ENCODE results near the gene SEC14L6.
"Not testable (repeated sequence)": the region's sequence is repeated elsewhere in the genome, so short reads cannot be mapped to it uniquely, and the experiment has no call there.

The SEC14L6 gene

DNA sequence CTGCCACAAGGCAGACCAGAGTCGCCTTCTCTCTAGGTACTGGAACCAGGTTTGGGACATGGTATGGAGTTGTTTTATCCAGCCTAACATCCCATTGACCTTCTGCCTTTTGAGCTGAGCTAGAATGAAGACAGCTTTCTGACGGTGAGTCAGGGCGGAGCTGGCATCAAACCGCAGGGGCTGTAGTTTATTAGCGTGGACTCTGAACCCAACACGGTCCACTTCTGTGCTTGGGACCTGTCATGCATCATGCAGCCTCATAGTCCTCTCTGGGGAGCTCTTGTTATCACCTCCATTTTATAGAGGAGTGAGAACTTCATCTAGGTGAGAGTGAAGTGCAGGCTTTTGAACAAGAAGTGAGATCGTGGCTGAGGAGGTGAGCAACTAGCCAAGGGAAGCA, 19.6 kb upstream of the SEC14L6 start:
- ATAC-seq, result no peak

DNA sequence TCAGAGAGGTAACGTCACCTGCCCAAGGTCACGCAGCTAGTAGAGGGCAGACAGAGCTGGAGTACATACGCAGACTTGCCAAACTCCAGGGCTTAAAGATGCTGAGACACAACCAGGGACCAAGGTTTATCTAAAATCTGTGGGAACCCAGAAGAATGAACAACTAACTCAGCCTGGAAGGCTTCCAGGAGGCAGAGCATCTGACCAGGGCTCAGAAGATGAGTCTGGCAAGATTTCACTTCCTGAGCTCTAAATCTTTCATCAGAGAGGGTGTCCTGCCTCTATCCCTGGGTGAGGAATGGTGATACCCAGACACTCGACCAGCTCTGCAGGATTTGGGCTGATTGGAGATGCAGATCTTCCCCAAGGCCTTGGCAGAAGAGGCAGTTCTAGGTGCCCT, 18.8 kb upstream of the SEC14L6 start:
- no peak for ATAC-seq

DNA sequence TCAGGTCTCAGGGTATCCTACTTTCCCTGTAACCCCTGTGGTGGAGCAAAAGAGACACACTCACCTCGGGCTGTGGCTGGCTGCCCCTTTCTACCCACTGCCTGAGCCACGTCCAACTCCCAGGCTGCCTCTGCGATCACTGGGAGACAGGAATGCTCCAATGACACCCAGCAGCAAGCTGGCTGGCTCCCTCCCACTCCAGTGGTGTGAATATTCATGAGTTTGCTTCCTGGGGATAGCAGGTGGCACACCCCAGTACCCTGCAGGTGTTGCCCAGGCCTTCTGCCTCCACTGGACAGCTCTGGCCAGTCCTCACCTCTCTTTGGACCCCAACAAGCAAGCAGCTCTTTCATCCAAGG, 18.2 kb upstream of the SEC14L6 start:
- no peak for ATAC-seq

DNA sequence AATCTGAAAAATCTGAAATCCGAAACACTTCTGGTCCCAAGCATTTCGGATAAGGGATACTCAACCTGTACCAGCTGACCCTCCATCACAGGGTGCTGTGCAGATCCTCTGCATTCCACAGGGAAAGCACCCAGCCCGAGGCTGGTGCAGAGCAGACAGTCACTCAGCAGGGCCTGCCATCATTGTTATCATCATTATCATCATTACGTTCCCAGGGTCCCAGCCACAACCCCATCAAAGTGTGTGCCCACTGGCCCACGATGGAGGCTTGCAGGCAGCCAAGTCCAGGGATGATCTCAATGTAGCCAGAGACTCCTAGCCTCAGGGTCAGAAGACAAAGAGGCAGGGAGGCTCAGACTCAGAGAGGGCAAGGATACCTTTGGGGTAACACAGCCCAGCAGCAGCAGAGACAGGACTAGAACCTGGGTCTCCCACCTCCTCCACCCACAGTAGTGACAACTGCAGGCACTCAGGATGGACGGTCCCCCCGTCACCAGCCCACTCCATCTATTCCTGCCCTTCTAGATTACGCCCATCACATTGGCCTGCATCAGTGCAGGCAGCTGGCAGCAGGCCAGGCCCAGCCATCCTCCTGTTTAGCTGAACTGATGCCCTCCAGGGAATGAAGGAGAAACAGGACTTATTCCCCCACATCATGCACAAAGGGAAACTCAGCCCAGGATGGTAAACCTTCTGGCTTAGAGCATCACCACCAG, 17.7 kb upstream of the SEC14L6 start:
- no peak for ATAC-seq

DNA sequence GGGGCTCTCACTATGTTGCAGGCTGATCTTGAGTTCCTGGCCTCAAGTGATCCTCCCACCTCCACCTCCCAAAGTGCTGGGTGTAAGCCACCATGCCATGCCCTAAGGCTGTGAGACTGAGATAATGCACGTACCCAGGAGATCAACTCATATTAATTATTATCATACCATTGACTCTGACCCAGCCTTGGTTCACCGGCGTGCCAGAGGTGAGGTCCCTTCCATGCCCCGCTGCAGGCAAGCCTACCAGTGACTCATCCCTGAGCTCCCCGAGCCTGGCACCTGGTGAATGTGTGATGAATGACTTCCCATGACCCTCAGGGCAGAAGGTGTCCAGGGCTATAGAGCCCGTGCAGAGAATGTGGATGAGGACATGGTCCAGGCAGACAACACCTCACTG, 15.8 kb upstream of the SEC14L6 start:
- ATAC-seq, result no peak

DNA sequence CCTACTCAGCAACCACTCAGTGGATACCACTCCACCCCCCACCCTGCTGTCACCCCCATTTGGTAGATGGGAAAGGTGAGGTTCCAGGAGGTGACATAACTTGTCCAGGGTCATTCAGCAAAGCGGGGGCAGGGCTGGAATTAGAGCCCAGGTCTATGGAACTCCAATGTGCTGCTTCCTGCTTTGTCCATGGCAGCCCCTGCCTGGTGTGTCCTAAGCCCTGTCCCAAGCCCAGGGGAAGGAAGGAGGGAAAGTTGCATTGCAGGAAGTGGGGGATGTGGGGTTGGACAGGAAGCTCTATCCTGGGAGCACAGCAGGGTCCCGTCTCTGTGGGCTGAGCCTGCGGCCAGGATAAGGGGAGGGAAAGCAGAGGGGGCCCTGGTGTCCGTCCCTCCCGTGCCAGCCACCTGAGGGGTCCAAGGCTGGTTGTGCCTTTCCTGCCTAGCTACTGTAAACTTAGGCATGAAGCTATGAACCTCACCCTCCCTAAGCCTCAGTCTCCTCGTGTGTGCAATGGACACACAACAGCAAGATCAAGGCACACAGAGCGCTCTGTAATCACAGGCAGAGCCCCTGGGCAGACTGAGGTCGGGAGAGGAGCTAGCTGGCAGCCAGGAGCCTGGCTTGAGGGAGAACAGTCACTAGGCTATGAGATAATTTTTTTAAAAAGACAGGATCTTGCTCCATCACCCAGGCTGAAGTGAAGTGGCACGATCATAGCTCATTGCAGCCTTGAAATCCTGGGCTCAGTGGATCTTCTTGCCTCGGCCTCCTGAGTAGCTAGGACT, 15.1 kb upstream of the SEC14L6 start:
- no peak for ATAC-seq

DNA sequence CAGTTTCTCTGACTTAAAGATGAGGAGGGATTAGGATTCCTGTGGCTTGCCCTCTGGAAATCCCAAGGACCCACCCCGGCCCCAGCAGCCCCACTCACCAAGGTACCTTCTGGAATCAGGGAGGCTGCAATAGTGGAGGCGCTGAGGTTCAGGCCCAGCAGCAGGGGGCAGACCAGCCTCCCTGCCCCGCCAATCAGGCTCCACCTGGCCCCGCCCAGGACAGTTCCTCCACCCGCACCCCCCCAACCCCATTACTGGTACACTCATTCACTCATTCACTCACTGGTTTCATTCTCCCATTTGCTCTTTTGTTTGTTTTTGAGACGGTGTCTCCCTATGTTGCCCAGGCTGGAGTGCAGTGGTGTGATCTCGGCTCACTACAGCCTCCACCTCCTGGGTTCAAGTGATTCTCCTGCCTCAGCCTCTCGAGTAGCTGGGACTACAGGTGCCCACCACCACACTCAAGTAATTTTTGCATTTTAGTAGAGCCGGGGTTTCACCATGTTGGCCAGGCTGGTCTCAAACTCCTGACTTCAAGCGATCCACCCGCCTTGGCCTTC, 14.2 kb upstream of the SEC14L6 start:
- ATAC-seq, result not testable (repeated sequence)

DNA sequence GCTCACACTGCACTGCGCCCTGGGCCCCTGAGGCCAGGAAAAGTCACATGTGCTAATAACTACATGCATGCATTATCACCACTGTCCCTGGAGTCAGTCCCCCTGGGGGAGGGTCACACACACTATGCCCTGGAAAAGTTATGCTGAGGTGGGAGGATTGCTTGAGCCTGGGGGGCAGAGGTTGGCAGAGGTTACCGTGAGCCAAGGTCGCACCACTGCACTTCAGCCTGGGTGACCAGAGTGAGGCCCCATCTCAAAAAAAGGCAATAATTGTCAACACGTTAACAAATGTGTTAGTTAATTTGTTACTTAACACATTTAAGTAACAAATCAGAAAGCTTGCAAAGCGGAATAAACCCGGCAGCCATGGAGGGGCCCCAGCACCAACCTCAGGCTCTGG, 13.3 kb upstream of the SEC14L6 start:
- ATAC-seq, result no peak

DNA sequence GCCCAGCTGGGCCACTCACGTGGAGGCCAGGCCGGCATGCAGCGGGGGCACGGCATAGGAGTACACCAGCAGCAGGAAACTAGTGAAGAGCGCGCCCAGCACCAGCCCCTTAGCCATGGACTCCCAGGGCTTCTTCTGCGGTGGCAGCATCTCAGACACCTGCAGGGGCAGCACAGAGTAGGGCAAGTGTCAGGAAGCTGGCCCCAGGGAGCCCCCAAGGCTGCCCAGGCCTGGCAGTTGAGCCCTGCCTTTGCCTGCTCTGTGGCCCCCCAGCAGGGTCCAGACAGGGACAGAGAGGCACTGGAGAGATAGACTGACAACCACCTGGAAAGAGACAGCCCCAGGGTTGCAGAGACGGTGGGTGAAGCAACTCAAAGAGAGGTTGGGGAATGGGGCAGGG, 10.7 kb upstream of the SEC14L6 start:
- no peak for ATAC-seq

DNA sequence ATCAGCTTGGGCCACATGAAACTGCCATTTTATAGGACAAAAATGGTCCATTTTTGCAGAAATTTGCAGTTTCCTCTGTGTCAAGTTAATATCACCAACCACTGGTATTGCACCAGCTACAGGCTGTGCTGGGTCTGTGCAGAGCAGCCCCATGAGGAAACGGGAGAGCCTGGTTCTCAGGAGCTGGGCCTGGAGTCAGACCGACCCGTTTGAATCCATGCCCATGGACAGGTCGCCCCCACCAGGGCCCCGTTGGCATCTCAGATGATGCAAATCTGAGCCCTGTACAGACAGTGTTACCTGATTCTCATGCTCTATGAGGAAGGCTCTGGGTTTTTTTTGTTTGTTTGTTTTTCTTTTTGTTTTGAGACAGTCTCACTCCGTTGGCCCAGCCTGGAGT, 9.8 kb upstream of the SEC14L6 start:
- ATAC-seq, result no peak

DNA sequence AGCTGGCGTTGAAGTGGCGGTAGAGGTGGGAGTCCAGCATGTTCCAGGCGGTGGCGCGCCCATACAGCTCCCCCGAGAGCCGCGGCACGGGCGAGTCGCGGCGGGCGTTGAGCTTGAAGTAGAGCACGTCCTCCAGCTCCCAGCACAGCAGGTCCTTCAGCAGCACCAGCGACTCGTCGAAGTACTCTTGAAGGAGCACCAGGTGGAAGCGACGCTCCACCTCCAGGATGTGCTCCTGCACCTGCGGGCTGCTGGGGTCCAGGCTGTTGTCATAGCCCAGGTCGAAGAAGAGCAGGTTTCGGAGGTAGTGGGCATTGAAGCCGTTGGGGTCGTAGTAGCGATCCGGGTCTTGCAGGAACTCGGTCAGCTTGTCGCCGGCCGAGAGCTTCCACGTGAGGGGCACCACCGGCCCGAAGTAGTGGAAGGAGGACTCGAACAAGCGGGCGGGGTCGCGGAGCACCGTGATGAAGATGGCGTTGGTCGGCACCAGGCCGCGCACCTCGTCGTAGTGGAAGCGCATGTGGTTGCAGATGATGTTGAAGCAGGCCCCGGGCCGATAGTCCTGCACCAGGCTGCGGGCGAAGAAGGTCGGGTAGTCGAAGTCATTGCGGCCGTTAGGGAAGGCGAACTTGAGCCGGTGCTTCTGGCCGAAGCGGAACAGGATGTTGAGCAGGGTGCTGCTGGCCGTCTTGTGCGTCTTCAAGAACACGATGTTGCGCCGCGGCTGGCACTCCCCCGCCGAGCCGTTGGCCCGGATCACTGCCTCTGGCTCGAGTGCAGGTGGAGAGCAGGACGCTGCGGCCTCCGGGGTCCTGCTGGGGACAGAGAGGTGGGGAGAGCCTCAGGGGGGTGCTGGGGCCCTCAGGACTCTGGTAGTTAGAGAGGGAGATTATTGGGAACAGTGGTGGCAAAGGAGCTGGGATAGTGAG, 9.0 kb upstream of the SEC14L6 start:
- ATAC-seq, result no peak

DNA sequence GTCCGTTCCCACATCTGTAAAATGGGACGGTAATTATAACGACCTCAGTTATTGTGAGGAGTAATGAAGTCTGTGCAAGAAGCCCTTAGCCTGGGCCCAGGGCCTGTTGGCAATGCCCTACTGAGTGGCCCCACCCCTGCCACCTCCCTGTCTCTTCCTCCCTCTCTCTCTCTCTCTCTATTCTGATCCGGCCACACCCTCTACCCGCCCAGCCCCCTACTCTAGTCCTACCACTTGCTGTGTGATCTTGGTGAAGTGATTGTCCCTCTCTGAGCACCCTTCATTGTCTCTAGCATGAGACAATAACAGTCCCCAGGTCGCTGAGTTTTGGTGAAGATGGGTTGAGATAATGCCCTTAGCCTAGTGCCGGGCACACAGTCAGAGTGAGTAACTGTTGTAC, 7.4 kb upstream of the SEC14L6 start:
- no peak for ATAC-seq

DNA sequence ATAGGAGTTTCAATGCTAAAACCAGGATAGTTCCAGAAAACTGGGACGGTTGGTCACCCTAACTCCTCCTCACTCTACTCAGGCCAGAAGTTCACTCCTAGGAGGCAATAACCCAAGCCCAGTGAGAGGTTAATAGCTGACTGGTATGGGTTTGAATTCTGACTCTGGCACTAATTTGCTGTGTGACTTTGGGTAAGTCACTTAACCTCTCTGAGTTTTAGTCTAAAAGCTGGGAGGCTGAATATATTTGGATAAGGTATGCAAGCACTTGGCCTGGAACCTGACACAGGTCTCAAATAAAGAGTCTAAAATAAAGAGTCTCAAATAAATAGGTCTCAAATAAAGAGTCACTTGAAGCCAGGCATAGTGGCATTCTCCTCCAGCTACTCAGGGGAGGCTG, 6.2 kb upstream of the SEC14L6 start:
- ATAC-seq, result no peak

DNA sequence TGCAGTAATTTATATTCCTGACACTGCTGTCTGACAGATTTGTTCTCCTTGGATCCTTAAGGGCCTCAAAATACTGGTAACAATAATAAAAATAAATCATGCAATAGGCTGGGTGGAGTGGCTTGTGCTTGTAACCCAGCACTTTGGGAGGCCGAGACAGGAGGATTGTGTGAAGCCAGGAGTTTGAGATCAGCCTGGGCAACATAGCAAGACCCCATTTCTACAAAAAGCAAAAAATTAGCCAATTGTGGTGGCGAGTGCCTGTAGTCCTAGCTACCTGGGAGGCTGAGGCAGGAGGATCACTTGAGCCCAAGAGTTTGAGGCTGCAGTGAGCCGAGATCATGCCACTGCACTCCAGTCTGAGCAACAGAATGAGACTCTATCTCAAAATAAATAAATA, 5.3 kb upstream of the SEC14L6 start:
- not testable (repeated sequence) for ATAC-seq

DNA sequence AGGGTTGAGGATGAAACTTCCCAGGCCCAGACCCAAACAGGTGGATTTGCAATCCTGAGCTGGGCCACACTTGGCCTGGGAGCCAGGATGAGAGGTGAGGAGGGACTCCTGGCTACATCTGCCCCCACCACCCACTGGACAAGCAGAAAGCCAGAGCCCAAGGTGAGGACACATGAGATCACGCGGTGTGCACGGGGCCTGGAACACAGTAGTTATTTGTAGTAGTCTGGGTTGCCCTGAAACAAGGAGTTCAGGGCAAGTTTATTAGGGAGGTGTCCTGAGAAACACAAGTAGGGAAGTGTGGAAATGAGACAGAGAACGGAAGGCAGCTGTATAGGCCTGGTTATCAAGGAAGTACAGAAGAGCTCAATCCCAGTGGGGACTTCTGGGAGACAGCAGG, 647 bp upstream of the SEC14L6 start:
- no peak for ATAC-seq

DNA sequence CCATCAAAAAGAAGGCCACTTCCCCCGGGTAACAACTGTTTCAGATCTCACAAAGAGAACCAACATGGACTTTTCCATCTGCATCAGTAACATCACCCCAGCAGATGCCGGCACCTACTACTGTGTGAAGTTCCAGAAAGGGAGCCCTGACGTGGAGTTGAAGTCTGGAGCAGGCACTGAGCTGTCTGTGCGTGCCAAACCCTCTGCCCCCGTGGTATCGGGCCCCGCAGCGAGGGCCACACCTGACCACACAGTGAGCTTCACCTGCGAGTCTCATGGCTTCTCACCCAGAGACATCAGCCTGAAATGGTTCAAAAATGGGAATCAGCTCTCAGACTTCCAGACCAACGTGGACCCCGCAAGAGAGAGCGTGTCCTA, 3.7 kb downstream of the SEC14L6 start:
- ATAC-seq, result no peak

DNA sequence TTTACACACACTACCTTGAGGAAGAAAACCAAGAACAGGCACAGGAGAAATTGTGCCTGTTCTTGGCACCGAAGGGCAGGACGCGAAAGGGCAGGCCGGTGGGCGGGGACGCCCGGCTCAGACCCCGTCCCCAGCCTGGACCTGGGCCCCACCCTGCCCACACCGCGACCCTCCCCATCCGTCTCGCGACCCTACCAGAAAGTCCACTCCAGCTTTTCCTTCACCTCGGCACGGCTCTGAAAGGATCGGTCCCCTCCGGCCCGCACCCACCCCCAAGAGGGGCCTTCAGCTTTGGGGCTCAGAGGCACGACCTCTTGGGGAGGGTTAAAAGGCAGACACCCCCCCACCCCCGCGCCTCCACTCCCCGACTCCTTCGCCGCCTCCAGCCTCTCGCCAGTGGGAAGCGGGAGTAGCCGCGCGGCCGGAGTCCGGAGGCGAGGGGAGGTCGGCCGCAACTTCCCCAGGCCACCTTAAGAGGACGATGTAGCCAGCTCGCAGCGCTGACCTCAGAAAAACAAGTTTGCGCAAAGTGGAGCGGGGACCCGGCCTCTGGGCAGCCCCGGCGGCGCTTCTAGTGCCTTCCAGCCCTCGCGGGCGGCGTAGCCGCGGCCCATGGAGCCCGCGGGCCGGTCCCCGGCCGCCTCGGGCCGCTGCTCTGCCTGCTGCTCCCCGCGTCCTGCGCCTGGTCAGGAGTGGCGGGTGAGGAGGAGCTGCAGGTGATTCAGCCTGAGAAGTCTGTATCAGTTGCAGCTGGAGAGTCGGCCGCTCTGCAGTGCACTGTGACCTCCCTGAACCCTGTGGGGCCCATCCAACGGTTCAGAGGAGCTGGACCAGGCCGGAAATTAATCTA, 4.4 kb downstream of the SEC14L6 start:
- ATAC-seq, result no peak

DNA sequence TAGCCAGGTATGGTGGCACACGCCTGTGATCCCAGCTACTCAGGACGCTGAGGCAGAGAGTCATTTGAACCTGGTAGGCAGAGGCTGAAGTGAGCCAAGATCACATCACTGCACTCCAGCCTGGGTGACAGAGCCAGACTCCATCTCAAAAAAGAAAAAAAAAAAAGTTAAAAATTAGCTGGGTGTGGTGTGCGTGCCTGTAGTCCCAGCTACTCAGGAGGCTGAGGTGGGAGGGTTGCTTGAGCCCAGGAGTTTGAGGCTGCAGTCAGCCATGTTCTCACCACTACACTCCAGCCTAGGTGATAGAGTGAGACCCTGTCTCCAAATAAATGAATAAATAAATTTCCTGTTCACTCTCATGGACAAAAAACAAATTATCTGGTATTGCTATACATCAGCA, 5.0 kb downstream of the SEC14L6 start:
- not testable (repeated sequence) for ATAC-seq

DNA sequence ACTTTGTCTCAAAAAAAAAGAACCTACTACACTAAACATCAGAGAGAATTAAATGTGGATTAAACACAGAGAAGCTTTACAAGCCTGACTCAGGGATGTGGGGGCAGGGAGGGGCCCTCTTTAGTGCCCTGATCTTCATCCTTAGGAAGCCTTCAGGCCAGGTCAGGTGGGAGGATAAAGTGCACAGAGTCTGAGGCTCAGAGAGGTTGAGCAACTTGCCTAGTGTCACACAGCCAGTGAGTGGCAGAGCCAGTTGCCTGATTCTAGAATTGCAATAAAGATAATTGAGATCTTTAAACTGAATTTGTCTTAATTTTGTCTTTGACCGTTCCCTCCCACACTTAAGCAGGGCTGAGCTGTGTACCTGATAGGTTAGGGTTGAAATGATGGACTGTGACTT, 7.2 kb downstream of the SEC14L6 start:
- ATAC-seq, result no peak

DNA sequence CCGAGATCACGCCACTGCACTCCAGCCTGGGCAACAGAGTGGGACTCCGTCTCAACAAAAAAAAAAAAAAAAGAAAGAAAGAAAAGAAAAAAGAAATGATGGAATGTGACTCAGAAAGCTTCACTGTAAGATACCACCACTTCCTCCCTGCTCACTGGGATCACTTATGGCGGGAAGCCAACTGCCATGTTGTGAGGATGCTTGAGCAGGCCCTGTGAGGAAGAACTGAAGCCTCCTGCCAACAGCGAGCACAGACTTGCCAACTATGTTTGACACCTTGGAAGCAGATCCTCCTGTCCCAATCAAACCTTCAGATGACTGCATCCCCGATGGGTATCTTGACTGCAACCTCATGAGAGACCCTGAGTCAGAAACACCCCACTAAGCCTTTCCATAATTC, 8.3 kb downstream of the SEC14L6 start:
- no peak for ATAC-seq

DNA sequence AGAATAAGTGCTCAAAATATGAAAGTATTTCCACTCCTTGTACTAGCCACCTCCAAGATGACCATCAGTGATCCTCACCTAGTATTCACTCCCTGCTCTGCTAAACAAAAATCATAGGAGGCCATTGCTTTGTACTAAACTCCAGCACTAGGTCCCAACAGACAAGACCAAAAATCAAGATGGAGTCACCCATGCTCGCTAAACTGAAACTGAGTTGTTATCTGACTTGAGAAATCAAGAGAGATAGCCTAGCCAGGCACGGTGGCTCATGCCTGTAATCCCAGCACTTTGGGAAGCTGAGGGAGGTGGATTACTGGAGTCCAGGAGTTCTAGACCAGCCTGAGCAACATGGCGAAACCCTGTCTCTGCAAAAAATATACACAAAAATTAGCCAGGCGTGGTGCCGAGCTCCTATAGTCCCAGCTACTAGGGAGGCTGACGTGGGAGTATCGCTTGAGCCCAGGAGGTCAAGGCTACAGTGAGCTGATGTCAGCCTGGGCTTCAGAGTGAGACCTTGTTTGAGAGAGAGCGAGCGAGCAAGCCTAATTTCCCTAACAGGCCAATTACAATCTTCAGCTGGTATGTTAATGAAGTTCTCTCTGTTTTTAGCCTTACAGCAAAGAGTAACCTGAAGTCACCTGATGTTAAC, 9.3 kb downstream of the SEC14L6 start:
- no peak for ATAC-seq

DNA sequence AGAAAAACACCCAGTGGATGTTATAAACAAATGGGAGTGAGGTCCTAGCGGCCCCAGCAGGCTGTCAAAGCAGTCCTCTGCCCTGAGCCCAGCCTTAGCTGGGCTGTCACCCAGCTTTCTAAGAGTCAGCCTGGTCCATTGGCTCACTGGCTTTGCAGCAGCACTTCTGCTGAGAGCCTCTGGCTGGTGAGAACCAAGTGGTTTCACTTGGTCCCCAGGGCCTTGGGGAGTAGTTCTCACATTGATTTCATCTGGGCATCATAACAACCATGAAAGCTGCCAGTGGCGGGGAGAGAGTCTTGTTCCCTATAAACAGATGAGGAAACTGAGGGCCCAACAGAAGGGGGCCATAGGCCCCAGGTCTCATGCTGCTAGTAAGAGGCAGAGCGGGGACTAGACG, 11.4 kb downstream of the SEC14L6 start:
- ATAC-seq, result no peak
